HepG2 (cell line): ENCODE data around the gene PARD3. TPM values are rescaled to one million over a fixed set of nuclear protein-coding genes. Genes with fewer than 3 reads are reported as not detected.

Source experiments
- ATAC-seq: fragments of 200-7000 bp; cut with Tn5 transposase; 3 replicates; pipeline ENCODE4 v1.9.1; 2020; ENCODE audit warnings: mild to moderate bottlenecking, moderate library complexity
- BruUV-seq: library from RNA; stranded (reverse); fragments of 400-500 nt; replicated peaks from 2 replicates; lab custom pipeline; 2021; lab: Mats Ljungman, UMichigan
- CTCF ChIA-PET: fragments of 300-600 bp; formaldehyde crosslinking; extraction: SDS; loops from one replicate; lab custom pipeline; 2021; ENCODE audit warnings: low total read pairs, inconsistent platforms, low intra/inter-chr PET ratio; lab: Yijun Ruan, JAX
- POLR2A ChIA-PET: fragments of 350-600 bp; sonication (Branson Sonifier 250); formaldehyde crosslinking; loops from one replicate; lab custom pipeline; 2020; ENCODE audit warnings: antibody characterized with exemption, inconsistent platforms; lab: Yijun Ruan, JAX
- DNase-seq: peaks from one replicate; pipeline ENCODE4 v3.0.0-alpha.2; 2015; ENCODE audit warnings: low spot score
- FAIRE-seq: peaks from 3 replicates; lab custom pipeline; 2011; peaks lifted over from hg19 to GRCh38; lab: Jason Lieb, UNC
- H2AFZ ChIP-seq: one replicate; pipeline ENCODE4 v1.6.1; 2011; ENCODE audit warnings: low read length, inconsistent platforms
- H3K27ac ChIP-seq: fragments of 300-600 bp; 3 replicates; pipeline ENCODE4 v1.8.0; 2011; ENCODE audit warnings: mixed run types, mild to moderate bottlenecking, mixed read lengths, low read length, inconsistent platforms; ENCODE audit not compliant: insufficient read depth; ENCODE audit errors: extremely low read length
- H3K27me3 ChIP-seq, 2 experiments: fragments of 200-600 bp in 1 of 2; 2 replicates in 1 of 2; 3 replicates in 1 of 2; pipeline versions ENCODE4 v1.6.0 to v1.8.0; 2011; ENCODE audit warnings: low read length in 2 of 2, mild to moderate bottlenecking in 2 of 2, moderate library complexity in 2 of 2, inconsistent platforms in 1 of 2; ENCODE audit not compliant: insufficient read depth in 2 of 2, control insufficient read depth in 1 of 2
- H3K36me3 ChIP-seq, 2 experiments: fragments of 200-600 bp in 1 of 2; replicated peaks in 1 of 2; 2 replicates in 1 of 2; 3 replicates in 1 of 2; pipeline versions ENCODE4 v1.5.1 to v1.8.0; 2011; ENCODE audit warnings: low read length in 2 of 2, inconsistent platforms in 1 of 2; ENCODE audit not compliant: insufficient read depth in 2 of 2, control insufficient read depth in 1 of 2
- H3K4me1 ChIP-seq: 2 replicates; pipeline ENCODE4 v1.5.1; 2012; ENCODE audit warnings: low read length, inconsistent platforms; ENCODE audit not compliant: insufficient read depth
- H3K4me2 ChIP-seq: 2 replicates; pipeline ENCODE4 v1.6.0; 2011; ENCODE audit warnings: low read depth, low read length, inconsistent platforms
- H3K4me3 ChIP-seq, 3 experiments: fragments of 200-600 bp in 1 of 3; sonication (generic), shearing (Covaris generic) in 1 of 3; replicated peaks in 1 of 3; 2 replicates each; pipeline ENCODE4 v1.5.1; 2011 to 2016; ENCODE audit warnings: low read length in 3 of 3, inconsistent platforms in 2 of 3, low read depth in 2 of 3, mild to moderate bottlenecking in 2 of 3, control low read depth in 1 of 3, mixed read lengths in 1 of 3; ENCODE audit not compliant: insufficient read depth in 1 of 3
- H3K79me2 ChIP-seq: one replicate; pipeline ENCODE4 v1.6.1; 2011; ENCODE audit warnings: low read length, inconsistent platforms; ENCODE audit not compliant: insufficient read depth
- H3K9ac ChIP-seq: 2 replicates; pipeline ENCODE4 v1.6.0; 2011; ENCODE audit warnings: mild to moderate bottlenecking, low read depth, low read length, inconsistent platforms; ENCODE audit not compliant: insufficient read depth
- H3K9me3 ChIP-seq: 2 replicates; pipeline ENCODE4 v1.5.1; 2012; ENCODE audit warnings: mild to moderate bottlenecking, low read length
- H4K20me1 ChIP-seq: 2 replicates; pipeline ENCODE4 v1.6.0; 2011; ENCODE audit warnings: inconsistent platforms, mild to moderate bottlenecking, low read length, moderate library complexity; ENCODE audit not compliant: insufficient read depth
- ATF3 ChIP-seq: sonication (generic); formaldehyde crosslinking; IDR thresholded peaks from 2 replicates; pipeline ENCODE4 v1.4.0; 2020; ENCODE audit warnings: missing genetic modification reagents
- ETV6 ChIP-seq: sonication (generic); formaldehyde crosslinking; conservative IDR thresholded peaks from 2 replicates; pipeline ENCODE4 v1.4.0; 2020; ENCODE audit warnings: missing genetic modification reagents
- IKZF5 ChIP-seq: IDR thresholded peaks from 2 replicates; pipeline ENCODE4 v1.6.1; 2018; ENCODE audit warnings: missing genetic modification reagents, mild to moderate bottlenecking, missing compliant biosample characterization
- MYC ChIP-seq: sonication (generic); formaldehyde crosslinking; IDR thresholded peaks from 2 replicates; pipeline ENCODE4 v1.9.0; 2021; ENCODE audit warnings: missing genetic modification reagents, borderline replicate concordance
- PCBP1 ChIP-seq: fragments of 200-400 bp; formaldehyde crosslinking; IDR thresholded peaks from 2 replicates; pipeline ENCODE4 v1.6.1; 2017; ENCODE audit warnings: mild to moderate bottlenecking, low read depth, low read length, borderline replicate concordance
- RARA ChIP-seq: IDR thresholded peaks from 2 replicates; pipeline ENCODE4 v1.6.1; 2016; ENCODE audit warnings: missing genetic modification reagents, missing compliant biosample characterization
- REXO4 ChIP-seq: sonication (generic); formaldehyde crosslinking; IDR thresholded peaks from 2 replicates; pipeline ENCODE4 v1.8.0; 2022; ENCODE audit warnings: missing genetic modification reagents, mild to moderate bottlenecking, borderline replicate concordance
- RNF219 ChIP-seq: sonication (generic); formaldehyde crosslinking; IDR thresholded peaks from 2 replicates; pipeline ENCODE4 v1.5.0; 2020; ENCODE audit warnings: mild to moderate bottlenecking, missing genetic modification reagents
- SAP130 ChIP-seq: IDR thresholded peaks from 2 replicates; pipeline ENCODE4 v1.6.1; 2016; ENCODE audit warnings: low read depth
- TBX2 ChIP-seq: sonication (generic); formaldehyde crosslinking; IDR thresholded peaks from 2 replicates; pipeline ENCODE4 v1.5.0; 2020; ENCODE audit warnings: missing genetic modification reagents, mild to moderate bottlenecking, borderline replicate concordance
- ZBTB37 ChIP-seq: sonication (generic); formaldehyde crosslinking; IDR thresholded peaks from 2 replicates; pipeline ENCODE4 v1.4.0; 2020; ENCODE audit warnings: mild to moderate bottlenecking, missing genetic modification reagents
- ZFP41 ChIP-seq: sonication (generic); formaldehyde crosslinking; IDR thresholded peaks from 2 replicates; pipeline ENCODE4 v1.4.0; 2020; ENCODE audit warnings: mild to moderate bottlenecking, missing genetic modification reagents, borderline replicate concordance
- ZNF33B ChIP-seq: sonication (generic); formaldehyde crosslinking; IDR thresholded peaks from 2 replicates; pipeline ENCODE4 v1.5.1; 2020; ENCODE audit warnings: mild to moderate bottlenecking, missing genetic modification reagents
- ZNF34 ChIP-seq: sonication (generic); formaldehyde crosslinking; IDR thresholded peaks from 2 replicates; pipeline ENCODE4 v1.4.0; 2020; ENCODE audit warnings: mild to moderate bottlenecking, missing genetic modification reagents, borderline replicate concordance
- ZNF468 ChIP-seq: sonication (generic); formaldehyde crosslinking; IDR thresholded peaks from 2 replicates; pipeline ENCODE4 v1.8.0; 2022; ENCODE audit warnings: mild to moderate bottlenecking, moderate library complexity, missing genetic modification reagents
- ZNF772 ChIP-seq: sonication (generic); formaldehyde crosslinking; IDR thresholded peaks from 2 replicates; pipeline ENCODE4 v1.5.0; 2020; ENCODE audit warnings: mild to moderate bottlenecking, missing genetic modification reagents
- ZNF883 ChIP-seq: sonication (generic); formaldehyde crosslinking; IDR thresholded peaks from 2 replicates; pipeline ENCODE4 v1.5.1; 2020; ENCODE audit warnings: mild to moderate bottlenecking, missing genetic modification reagents; ENCODE audit errors: not compliant biosample characterization
- WGBS: methylation state at CpG from one replicate; pipeline ENCODE4 v1.1.6; 2017; ENCODE audit warnings: low lambda C conversion rate; 5-methylcytosine and 5-hydroxymethylcytosine counted together
- in situ Hi-C: cut with HindIII; loops from 2 replicates; pipeline ENCODE4 v1.10.0; 2017; ENCODE audit warnings: low pct_unique_long_range_greater_than_20kb; ENCODE audit not compliant: extremely low pct_ligation_motif_present
- intact Hi-C: fragments of 100-400 bp; cut with micrococcal nuclease; formaldehyde crosslinking; loops from one replicate; pipeline ENCODE4 v1.10.0; 2022; ENCODE audit not compliant: unreplicated experiment
- polyA plus RNA-seq, 8 experiments: library from polyadenylated mRNA; depleted of rRNA in 3 of 8; stranded (reverse) in 7 of 8; unstranded in 1 of 8; fragments of >200 nt; fragmentation: Illumina TruSeq in 4 of 8; extraction: Trizol in 4 of 8; gene quantifications; 2 replicates each; pipeline versions ENCODE4 v1.2.1 to v1.2.3, GENCODE V29; 2011 to 2016; ENCODE audit warnings: low read depth in 4 of 8, missing spikeins in 1 of 8, mixed read lengths in 1 of 8; ENCODE audit not compliant: insufficient read depth in 1 of 8
- total RNA-seq, 5 experiments: library from RNA; depleted of rRNA; stranded (reverse); fragments of >200 nt; fragmentation: Illumina TruSeq; extraction: Trizol; gene quantifications; 2 replicates each; pipeline ENCODE4 v1.2.3, GENCODE V29; 2016; ENCODE audit warnings: low read depth in 1 of 5

PARD3 gene
- total and polyA plus RNA-seq, 2 of the 13 experiments (the other 11 are each of a cell fraction or from before 2014, with no cell fraction given), result 40.9 to 60.0 TPM

- TF ChIP-seq RNF219 (CRISPR knock-in tag), result no peak
- TF ChIP-seq SAP130 (CRISPR knock-in tag), result no peak
Observed at GRCh38 chr10:34438741-34439140, 376.4 kb downstream of the PARD3 start (continued).

- Histone ChIP-seq H3K27ac (no peak overlapping the region), H3K4me3 (no peak overlapping the region), H3K36me3 (no peaks in the 10 kb centered on the region; a peak in 1 of 5 replicates), H3K4me2 (no peak overlapping the region), H3K27me3 (no peaks in the 10 kb centered on the region), H3K9ac (no peak overlapping the region), H3K4me1 (0 out of 2 replicates have a peak, but pooled peaks cover 5% of the 10 kb centered on the region), H2AFZ (no peak overlapping the region), H4K20me1 (no peaks in the 10 kb centered on the region), H3K79me2 (no peaks in the 10 kb centered on the region), H3K9me3 (no peaks in the 10 kb centered on the region)
- in situ Hi-C loops, result no loop called here
- intact Hi-C loops, result no loop called here
- BruUV-seq, result no TSS peak
- 79% methylated on average over 5 of the region's 5 CpGs for WGBS
- DNase-seq, result no peak
- FAIRE-seq, result no peak
- POLR2A ChIA-PET, result no interaction called here
- CTCF ChIA-PET, result no interaction called here
- no peak for ATAC-seq
- TF ChIP-seq ETV6 (CRISPR knock-in tag) (no peak), ZBTB37 (CRISPR knock-in tag) (no peak), ATF3 (CRISPR knock-in tag) (no peak), RARA (CRISPR knock-in tag) (no peak), ZNF468 (CRISPR knock-in tag) (no peak), ZNF883 (no peak), RNF219 (CRISPR knock-in tag) (no peak), REXO4 (no peak), PCBP1 (no peak), MYC (CRISPR knock-in tag) (no peak), ZFP41 (CRISPR knock-in tag) (no peak), TBX2 (CRISPR knock-in tag) (no peak), ZNF772 (CRISPR knock-in tag) (no peak), ZNF33B (CRISPR knock-in tag) (no peak), IKZF5 (CRISPR knock-in tag) (no peak), ZNF34 (CRISPR knock-in tag) (no peak)
Observed at GRCh38 chr10:34437906-34438305, 377.2 kb downstream of the PARD3 start.
